ENCODE results near the gene SLC45A3.

The SLC45A3 gene

GRCh38 chr1:205632669-205633169 is 47.6 kb downstream of the SLC45A3 start:
- no peak for DNase-seq

- peak; percentile 99 to 100 for DNase-seq
These were observed 48.3 kb downstream of the SLC45A3 start, which contains the start of gene ELK4 for GRCh38 chr1:205631768-205632668. Gene ELK4 (minus strand): TSS chr1:205632011. CDS start chr1:205623882, 8,129 bp downstream.

- peak; percentile 78 to 85 for DNase-seq
These were observed 49.1 kb downstream of the SLC45A3 start for GRCh38 chr1:205631010-205631767.

- no peak for DNase-seq
These were observed 49.7 kb downstream of the SLC45A3 start for GRCh38 chr1:205630651-205631009.

GRCh38 chr1:205630241-205630640 is 50.1 kb downstream of the SLC45A3 start:
- DNase-seq: no peak

GRCh38 chr1:205629751-205630150 is 50.6 kb downstream of the SLC45A3 start:
- DNase-seq: peak in 1 of 2 experiments; percentile 16

GRCh38 chr1:205627956-205628355 is 52.4 kb downstream of the SLC45A3 start:
- DNase-seq: no peak

- no peak for DNase-seq
These were observed 54.1 kb downstream of the SLC45A3 start for GRCh38 chr1:205626216-205626615.

- DNase-seq: no peak
These were observed 56.7 kb downstream of the SLC45A3 start for GRCh38 chr1:205623646-205624045.

- no peak for DNase-seq
These were observed 60.0 kb downstream of the SLC45A3 start for GRCh38 chr1:205620269-205620668.

- no peak for DNase-seq
These were observed 60.9 kb downstream of the SLC45A3 start for GRCh38 chr1:205619376-205619775.

GRCh38 chr1:205616563-205617293 is 63.6 kb downstream of the SLC45A3 start:
- no peak for DNase-seq

GRCh38 chr1:205615789-205616188 is 64.5 kb downstream of the SLC45A3 start:
- DNase-seq: no peak

- no peak for DNase-seq
These were observed 66.4 kb downstream of the SLC45A3 start for GRCh38 chr1:205613854-205614412.

GRCh38 chr1:205612556-205612955 is 67.8 kb downstream of the SLC45A3 start:
- DNase-seq: no peak

GRCh38 chr1:205612104-205612503 is 68.2 kb downstream of the SLC45A3 start:
- DNase-seq: no peak

GRCh38 chr1:205610901-205611466 is 69.3 kb downstream of the SLC45A3 start:
- no peak for DNase-seq

GRCh38 chr1:205610036-205610435 is 70.3 kb downstream of the SLC45A3 start:
- DNase-seq: no peak

Measured in activated CD4-positive, alpha-beta T cell treated with anti-CD3 and anti-CD28 coated beads, Interleukin-2, amount 50 U/mL, for 48 hours (primary cell).